ENCODE measurements around the gene SRSF10. TPM values are rescaled to one million over a fixed set of nuclear protein-coding genes. Genes with fewer than 3 reads are reported as not detected.

SRSF10 gene
- total and polyA plus RNA-seq, 8 donors, result 25.5 to 78.8 (median 41.1) TPM

DNA sequence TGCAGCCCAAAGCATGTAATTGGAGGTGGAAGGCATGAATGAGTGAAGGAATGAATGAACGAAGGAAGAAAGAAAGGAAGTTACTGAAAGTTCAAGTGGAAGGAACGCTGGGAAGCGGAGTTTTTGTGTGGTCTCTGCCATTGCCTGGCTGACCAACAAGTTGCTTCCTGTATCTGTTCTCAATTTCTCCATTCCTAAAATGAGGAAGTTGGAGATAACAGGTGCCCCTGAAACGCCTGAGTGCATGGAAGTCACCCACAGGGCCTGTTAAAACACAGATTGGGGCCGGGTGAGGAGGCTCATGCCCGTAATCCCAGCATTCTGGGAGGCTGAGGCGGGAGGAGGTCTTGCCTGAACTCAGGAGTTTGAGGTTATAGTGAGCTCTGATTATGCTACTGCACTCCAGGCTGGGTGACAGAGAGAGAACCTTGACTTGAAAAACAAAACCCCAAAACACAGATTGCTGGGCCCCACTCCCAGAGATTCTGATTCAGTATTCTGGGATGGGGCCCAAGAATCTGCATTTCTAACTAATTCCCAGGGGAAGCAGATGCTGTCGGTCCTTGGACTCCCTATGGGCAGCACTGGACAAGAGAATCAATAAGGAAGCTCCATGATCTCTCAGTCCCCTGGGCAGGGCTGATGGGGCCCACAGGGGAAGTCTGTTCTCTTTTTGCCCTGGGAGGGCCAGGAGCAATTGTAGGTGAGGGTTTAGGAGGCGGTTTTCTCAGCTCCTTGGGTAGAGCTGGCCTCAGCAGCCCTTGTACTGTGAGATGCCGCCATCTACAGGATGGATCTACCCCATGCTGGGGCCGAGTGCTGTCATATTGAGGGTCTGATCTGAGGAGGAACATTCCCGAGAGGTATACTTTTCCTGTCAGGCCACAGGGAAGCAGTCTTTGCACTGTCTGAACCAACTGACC is 63.7 kb downstream of the SRSF10 start:
- Histone ChIP-seq H3K27me3 (no peaks in the 10 kb centered on the region), H3K27ac (no peak overlapping the region), H3K4me3 (no peak overlapping the region), H3K36me3 (no peaks in the 10 kb centered on the region), H3K9me3 (no peaks in the 10 kb centered on the region), H3K4me1 (peaks cover 0 to 12% (median 11%) of the 10 kb centered on the region in 3 donors)
- peak in 5 of 6 donors; percentile 34 to 62 (median 47) for DNase-seq
- intact Hi-C loops (cut with DNase I), result loop anchor here in 1 of 3 donors (10.0 kb wide), 1 partner anchor 142 kb away; the partner anchor contains the start of gene PITHD1
- peak; percentile 60 to 87 (median 80) for ATAC-seq
- TF ChIP-seq CTCF (IDR thresholded peaks at IDR 0.05), result peak in 3 of 4 donors; percentile 21 to 31 (median 25)
- FAIRE-seq, result no peak
- WGBS, 2 donors, result 50 to 55% methylated on average over 12 of the region's 12 CpGs

DNA sequence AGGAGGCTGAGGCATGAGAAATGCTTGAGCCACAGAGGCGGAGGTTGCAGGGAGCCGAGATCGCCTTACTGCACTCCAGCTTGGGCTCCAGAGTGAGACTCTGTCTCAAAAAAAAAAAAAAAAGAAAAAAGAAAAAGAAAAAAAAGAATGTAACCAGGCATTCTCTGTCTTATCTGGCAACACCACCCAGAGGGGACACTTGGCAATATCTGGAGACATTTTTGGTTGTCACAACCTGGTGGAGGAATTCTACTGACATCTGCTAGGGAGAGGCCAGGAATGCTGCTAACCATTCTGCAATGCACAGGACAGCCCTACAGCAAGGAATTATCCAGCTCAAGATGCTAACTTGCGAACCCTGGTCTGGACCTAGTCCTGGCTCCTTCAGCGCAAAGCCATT is 64.7 kb downstream of the SRSF10 start:
- intact Hi-C loops (cut with DNase I), result loop anchor here in 1 of 3 donors (10.0 kb wide), 1 partner anchor 141 kb away; the partner anchor contains the start of gene PITHD1
- DNase-seq, result no peak

GRCh38 chr1:23914921-23915320 is 65.2 kb downstream of the SRSF10 start:
- no peak overlapping the region for H3K27ac ChIP-seq
- no peak for TF ChIP-seq CTCF (IDR thresholded peaks at IDR 0.05)
- WGBS, 2 donors, result 91 to 93% methylated on average over 4 of the region's 4 CpGs
- no peak for DNase-seq
- no peak for FAIRE-seq
- H3K27me3 ChIP-seq, result no peaks in the 10 kb centered on the region
- no peak overlapping the region for H3K4me3 ChIP-seq
- no peaks in the 10 kb centered on the region for H3K9me3 ChIP-seq
- H3K36me3 ChIP-seq, result no peaks in the 10 kb centered on the region
- peaks cover 0 to 3% (median 0%) of the 10 kb centered on the region in 3 donors for H3K4me1 ChIP-seq
- ATAC-seq, result no peak
- intact Hi-C loops (cut with DNase I), result loop anchor here in 1 of 3 donors (10.0 kb wide), 1 partner anchor 140 kb away; the partner anchor contains the start of gene PITHD1

More for the DNA sequence above, 64.7 kb downstream of the SRSF10 start:
- WGBS, 2 donors, result 95 to 97% methylated on average over 5 of the region's 5 CpGs
- no peaks in the 10 kb centered on the region for H3K36me3 ChIP-seq
- no peak for FAIRE-seq
- no peaks in the 10 kb centered on the region for H3K27me3 ChIP-seq
- no peak for TF ChIP-seq CTCF (IDR thresholded peaks at IDR 0.05)
- H3K4me3 ChIP-seq, result no peak overlapping the region
- no peak for ATAC-seq
- H3K4me1 ChIP-seq, result peaks cover 0 to 8% (median 4%) of the 10 kb centered on the region in 3 donors
- no peak overlapping the region for H3K27ac ChIP-seq
- H3K9me3 ChIP-seq, result no peaks in the 10 kb centered on the region

Small RNA genes within 50 kb of the gene (microRNA-seq; reads per million reads assigned to microRNA genes)
- gene MIR378F, result 0 reads per million in 2 donors

Other genes with a start within 250 kb of the SRSF10 start
- gene ELOA, start 236.9 kb downstream of the SRSF10 start, total RNA-seq, result 10 to 100 TPM; 23.5 to 33.9 (median 27.0) TPM
- gene ELOA, start 236.9 kb downstream of the SRSF10 start, polyA plus RNA-seq, result 10 to 100 TPM; 10.6 to 13.8 TPM
- gene PITHD1, start 201.9 kb downstream of the SRSF10 start, total RNA-seq, result 10 to 100 TPM; 17.3 to 20.6 (median 18.9) TPM
- gene PITHD1, start 201.9 kb downstream of the SRSF10 start, polyA plus RNA-seq, result 10 to 100 TPM; 20.6 to 36.8 TPM
- gene LYPLA2, start 189.2 kb downstream of the SRSF10 start, total RNA-seq, result 10 to 100 TPM; 13.6 to 31.3 (median 21.6) TPM
- 10 to 100 TPM; 37.0 to 45.4 TPM for gene LYPLA2, start 189.2 kb downstream of the SRSF10 start, polyA plus RNA-seq
- 10 to 100 TPM in 5 of 6 donors, 1 to 10 TPM in 1; 5.6 to 15.2 (median 11.4) TPM for gene GALE, start 179.6 kb downstream of the SRSF10 start, total RNA-seq
- gene GALE, start 179.6 kb downstream of the SRSF10 start, polyA plus RNA-seq, result 10 to 100 TPM; 20.1 to 34.6 TPM
- 10 to 100 TPM; 16.2 to 26.0 (median 16.9) TPM for gene HMGCL, start 154.9 kb downstream of the SRSF10 start, total RNA-seq
- 10 to 100 TPM; 18.9 to 27.0 TPM for gene HMGCL, start 154.9 kb downstream of the SRSF10 start, polyA plus RNA-seq
- gene FUCA1, start 112.0 kb downstream of the SRSF10 start, total RNA-seq, result 10 to 100 TPM in 3 of 6 donors, 1 to 10 TPM in 3; 8.3 to 23.4 (median 13.3) TPM
- gene FUCA1, start 112.0 kb downstream of the SRSF10 start, polyA plus RNA-seq, result 10 to 100 TPM; 14.0 to 27.8 TPM
- gene CNR2, start 67.0 kb downstream of the SRSF10 start, total RNA-seq, result not detected
- not detected for gene CNR2, start 67.0 kb downstream of the SRSF10 start, polyA plus RNA-seq
- 10 to 100 TPM; 24.3 to 57.4 (median 38.3) TPM for gene PNRC2, start 20.5 kb downstream of the SRSF10 start, total RNA-seq
- 10 to 100 TPM; 30.2 to 49.0 TPM for gene PNRC2, start 20.5 kb downstream of the SRSF10 start, polyA plus RNA-seq
- gene MYOM3, start 131.8 kb upstream of the SRSF10 start, total RNA-seq, result 1 to 10 TPM in 2 of 6 donors, under 1 TPM in 4; 0.38 to 1.7 (median 0.79) TPM
- gene MYOM3, start 131.8 kb upstream of the SRSF10 start, polyA plus RNA-seq, result 1 to 10 TPM in 1 of 2 donors, under 1 TPM in 1; 0.77 to 1.2 TPM
- gene IL22RA1, start 162.8 kb upstream of the SRSF10 start, total RNA-seq, result 100 to 1,000 TPM in 4 of 6 donors, 10 to 100 TPM in 2; 62.5 to 164 (median 123) TPM
- gene IL22RA1, start 162.8 kb upstream of the SRSF10 start, polyA plus RNA-seq, result 10 to 100 TPM; 68.8 to 87.5 TPM
- 1 to 10 TPM; 3.0 to 8.4 (median 4.7) TPM for gene IFNLR1, start 207.0 kb upstream of the SRSF10 start, total RNA-seq
- 1 to 10 TPM; 2.3 to 3.4 TPM for gene IFNLR1, start 207.0 kb upstream of the SRSF10 start, polyA plus RNA-seq

Measured in pancreas (tissue), 10 donors.